GM12874 (cell line): Measurements from ENCODE around the gene CHCHD6.

Experiments used
- CTCF ChIP-seq: IDR thresholded peaks from 2 replicates; pipeline ENCODE4 v1.5.1; 2011; ENCODE audit warnings: low read depth, mild to moderate bottlenecking, control low read depth, low read length, moderate library complexity; ENCODE audit not compliant: insufficient read depth

Gene CHCHD6

GRCh38 chr3:126799099-126799498, 95.1 kb downstream of the CHCHD6 start:
- no peak for TF ChIP-seq CTCF

- no peak for TF ChIP-seq CTCF
Measured at GRCh38 chr3:126807795-126808194, 103.8 kb downstream of the CHCHD6 start.

GRCh38 chr3:126811530-126811929, 107.5 kb downstream of the CHCHD6 start:
- no peak for TF ChIP-seq CTCF

DNA sequence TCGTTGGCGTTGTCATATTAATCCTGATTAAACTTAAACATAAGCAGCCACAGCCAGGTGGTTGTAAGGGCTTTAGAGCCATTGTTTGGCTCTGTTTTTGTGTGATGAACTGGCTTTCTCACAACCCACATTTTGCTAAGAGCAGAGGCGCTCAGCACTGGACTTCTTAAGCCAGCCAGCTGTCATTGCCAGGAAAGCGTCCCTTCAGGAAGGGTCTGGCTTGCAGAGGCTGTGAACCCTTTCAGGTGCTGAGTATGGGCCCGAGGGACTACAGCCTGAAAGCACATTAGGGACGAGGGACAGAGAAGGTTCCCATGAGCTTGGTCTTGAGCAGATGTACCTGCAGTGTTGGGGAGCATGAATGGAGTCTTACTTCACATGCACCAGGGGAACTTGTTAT, 112.3 kb downstream of the CHCHD6 start:
- TF ChIP-seq CTCF: no peak

GRCh38 chr3:126816986-126817777, 113.1 kb downstream of the CHCHD6 start:
- TF ChIP-seq CTCF: no peak

DNA sequence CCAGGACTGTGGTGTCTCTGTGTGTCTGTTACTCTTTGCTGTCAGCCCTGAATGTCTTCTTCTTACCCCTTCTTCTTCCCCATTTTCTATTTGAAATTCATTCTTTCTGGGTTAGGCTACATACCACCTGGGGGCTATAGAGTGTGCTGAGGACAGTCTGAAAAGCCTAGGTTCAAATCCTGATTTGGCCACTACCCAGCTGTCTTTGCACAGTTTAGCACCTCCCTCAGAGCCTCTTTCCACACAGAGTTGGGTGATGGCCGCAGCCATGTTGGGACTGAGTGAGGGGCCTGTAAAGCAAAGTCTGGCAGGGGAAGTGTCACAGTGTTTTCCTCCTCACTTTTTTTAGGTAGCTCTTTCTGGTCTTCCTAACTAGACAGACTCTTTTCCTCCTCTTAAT, 113.7 kb downstream of the CHCHD6 start:
- TF ChIP-seq CTCF: no peak

- TF ChIP-seq CTCF: no peak
Measured at GRCh38 chr3:126818400-126819095, 114.5 kb downstream of the CHCHD6 start.
